ENCODE data around the gene PXK.

Gene PXK

DNA sequence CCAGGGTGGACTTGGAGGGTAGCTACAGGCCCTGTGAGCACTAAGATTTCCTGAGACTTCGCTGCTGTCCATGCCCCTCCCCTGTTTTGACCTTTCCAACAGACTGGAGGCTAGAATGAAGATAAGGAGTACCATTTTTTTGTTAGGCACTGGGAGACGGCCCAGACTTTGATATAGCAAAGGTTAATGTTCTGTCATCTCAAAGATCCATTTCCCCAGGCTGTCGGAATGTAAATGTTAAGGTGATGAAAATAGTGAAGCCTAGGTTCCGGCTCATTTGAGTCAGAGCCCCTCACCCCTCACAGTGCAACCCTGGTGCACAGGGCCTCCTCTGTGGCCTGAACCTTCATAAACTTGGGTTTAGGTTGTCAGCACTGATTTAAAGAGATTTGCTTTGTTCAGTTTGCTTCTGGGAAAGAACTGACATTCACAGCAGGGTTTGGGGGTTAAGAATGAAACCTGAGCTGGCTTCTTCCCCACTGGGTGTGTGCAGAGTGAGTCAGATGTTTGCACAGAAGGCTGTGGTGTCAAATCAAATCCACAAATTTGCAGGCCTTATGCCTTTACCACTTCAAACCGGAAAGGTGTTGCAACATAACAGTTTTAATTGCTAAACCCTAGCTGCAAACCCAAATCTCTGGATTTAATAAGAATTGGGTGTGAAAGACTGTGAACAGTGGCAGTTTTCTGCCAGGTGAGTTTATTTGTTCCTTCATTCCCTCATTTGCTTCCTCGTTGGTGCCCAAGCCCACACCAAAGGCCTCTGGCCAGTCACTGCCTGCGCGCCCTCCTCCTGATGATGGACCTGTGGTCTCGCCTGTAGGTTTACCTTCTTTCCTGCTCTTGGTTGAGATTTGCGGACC lies 138.6 kb downstream of the PXK start:
- peak overlapping the region; percentile 82 for H3K4me2 ChIP-seq
- no peaks in the 10 kb centered on the region for H3K79me2 ChIP-seq (ENCODE audit: insufficient read depth, low read depth)
- peak overlapping the region; percentile 42; the same call in 1 of the 2 replicates for H3K9ac ChIP-seq
- no peaks in the 10 kb centered on the region for H3K36me3 ChIP-seq (ENCODE audit: insufficient read depth)
- H3K4me3 ChIP-seq (IDR thresholded peaks at IDR 0.05; ENCODE audit: insufficient read depth, low read depth, low read length): peak overlapping the region; percentile 30
- peaks cover 43% of the 10 kb centered on the region for H3K4me1 ChIP-seq (ENCODE audit: low read depth, poor library complexity, severe bottlenecking)
- no peaks in the 10 kb centered on the region for H3K27me3 ChIP-seq (ENCODE audit: insufficient read depth, low read depth)
- H4K20me1 ChIP-seq (ENCODE audit: insufficient read depth): no peaks in the 10 kb centered on the region
- peak overlapping the region; percentile 88 for H2AFZ ChIP-seq (ENCODE audit: low read depth)
- TF ChIP-seq, protein P1, sequence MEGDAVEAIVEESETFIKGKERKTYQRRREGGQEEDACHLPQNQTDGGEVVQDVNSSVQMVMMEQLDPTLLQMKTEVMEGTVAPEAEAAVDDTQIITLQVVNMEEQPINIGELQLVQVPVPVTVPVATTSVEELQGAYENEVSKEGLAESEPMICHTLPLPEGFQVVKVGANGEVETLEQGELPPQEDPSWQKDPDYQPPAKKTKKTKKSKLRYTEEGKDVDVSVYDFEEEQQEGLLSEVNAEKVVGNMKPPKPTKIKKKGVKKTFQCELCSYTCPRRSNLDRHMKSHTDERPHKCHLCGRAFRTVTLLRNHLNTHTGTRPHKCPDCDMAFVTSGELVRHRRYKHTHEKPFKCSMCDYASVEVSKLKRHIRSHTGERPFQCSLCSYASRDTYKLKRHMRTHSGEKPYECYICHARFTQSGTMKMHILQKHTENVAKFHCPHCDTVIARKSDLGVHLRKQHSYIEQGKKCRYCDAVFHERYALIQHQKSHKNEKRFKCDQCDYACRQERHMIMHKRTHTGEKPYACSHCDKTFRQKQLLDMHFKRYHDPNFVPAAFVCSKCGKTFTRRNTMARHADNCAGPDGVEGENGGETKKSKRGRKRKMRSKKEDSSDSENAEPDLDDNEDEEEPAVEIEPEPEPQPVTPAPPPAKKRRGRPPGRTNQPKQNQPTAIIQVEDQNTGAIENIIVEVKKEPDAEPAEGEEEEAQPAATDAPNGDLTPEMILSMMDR (conservative IDR thresholded peaks at IDR 0.05; ENCODE audit: low read depth, low read length): no peak
- H3K27ac ChIP-seq: peak overlapping the region; percentile 90

DNA sequence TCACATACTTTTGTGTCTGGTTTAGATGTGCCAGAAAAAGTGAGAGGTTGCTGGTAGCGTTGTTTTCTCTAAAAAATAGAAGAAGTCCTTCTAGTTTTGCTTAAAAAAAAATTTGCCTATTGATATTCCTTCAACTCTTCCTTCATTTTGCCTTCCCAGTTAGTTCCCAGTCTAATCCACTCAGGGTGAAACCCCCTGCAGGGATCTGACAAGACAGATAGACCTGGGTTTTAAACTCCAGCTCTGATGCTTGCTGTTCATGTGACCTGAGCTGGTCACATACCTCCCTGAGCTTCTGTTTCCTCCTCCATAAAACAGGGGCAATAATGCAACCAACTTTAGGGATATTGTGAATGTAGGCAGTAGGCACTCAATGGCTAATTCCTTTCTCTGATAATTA lies 140.6 kb downstream of the PXK start:
- no peaks in the 10 kb centered on the region for H4K20me1 ChIP-seq (ENCODE audit: insufficient read depth)
- no peak overlapping the region for H3K4me3 ChIP-seq (IDR thresholded peaks at IDR 0.05; ENCODE audit: insufficient read depth, low read depth, low read length)
- no peak overlapping the region for H3K27ac ChIP-seq
- no peak overlapping the region for H3K4me2 ChIP-seq
- H3K4me1 ChIP-seq (ENCODE audit: low read depth, poor library complexity, severe bottlenecking): peaks cover 43% of the 10 kb centered on the region
- no peaks in the 10 kb centered on the region for H3K36me3 ChIP-seq (ENCODE audit: insufficient read depth)
- H3K9ac ChIP-seq: no peak overlapping the region
- no peak overlapping the region for H2AFZ ChIP-seq (ENCODE audit: low read depth)
- TF ChIP-seq, protein P1 (conservative IDR thresholded peaks at IDR 0.05; ENCODE audit: low read depth, low read length): no peak
- H3K27me3 ChIP-seq (ENCODE audit: insufficient read depth, low read depth): no peaks in the 10 kb centered on the region
- H3K79me2 ChIP-seq (ENCODE audit: insufficient read depth, low read depth): no peaks in the 10 kb centered on the region

DNA sequence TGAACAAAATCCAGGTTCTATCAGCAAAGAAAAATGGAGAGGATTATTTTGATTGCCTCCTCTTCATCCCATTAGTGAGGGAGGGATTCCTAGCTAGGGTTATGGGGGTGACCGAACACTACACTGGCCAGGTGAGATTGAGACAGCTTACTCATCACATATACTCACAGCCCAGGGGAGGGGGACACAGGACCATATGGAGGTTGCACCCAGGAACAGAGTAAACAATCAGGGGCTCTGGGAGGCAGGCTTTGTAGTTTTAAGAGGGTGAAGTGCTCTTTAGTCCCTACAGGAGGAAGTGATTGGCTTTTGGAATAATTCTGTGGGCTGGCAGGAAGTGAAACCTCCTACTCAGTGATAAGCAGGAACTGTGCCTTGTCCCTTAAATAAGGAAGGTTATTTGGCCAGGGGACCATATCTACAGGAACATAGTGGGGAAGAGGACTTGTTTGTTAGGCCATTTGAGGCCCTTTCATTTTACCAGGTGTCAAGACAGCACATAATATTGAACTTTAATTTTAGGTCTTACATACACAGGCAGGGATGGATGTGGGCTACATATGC lies 141.7 kb downstream of the PXK start:
- H3K36me3 ChIP-seq (ENCODE audit: insufficient read depth): no peaks in the 10 kb centered on the region
- no peak overlapping the region for H3K27ac ChIP-seq
- H3K4me2 ChIP-seq: no peak overlapping the region
- no peaks in the 10 kb centered on the region for H4K20me1 ChIP-seq (ENCODE audit: insufficient read depth)
- no peak overlapping the region for H2AFZ ChIP-seq (ENCODE audit: low read depth)
- no peak overlapping the region for H3K4me3 ChIP-seq (IDR thresholded peaks at IDR 0.05; ENCODE audit: insufficient read depth, low read depth, low read length)
- no peaks in the 10 kb centered on the region for H3K79me2 ChIP-seq (ENCODE audit: insufficient read depth, low read depth)
- TF ChIP-seq, protein P1 (conservative IDR thresholded peaks at IDR 0.05; ENCODE audit: low read depth, low read length): no peak
- no peaks in the 10 kb centered on the region for H3K27me3 ChIP-seq (ENCODE audit: insufficient read depth, low read depth)
- no peak overlapping the region for H3K9ac ChIP-seq
- peaks cover 43% of the 10 kb centered on the region for H3K4me1 ChIP-seq (ENCODE audit: low read depth, poor library complexity, severe bottlenecking)

DNA sequence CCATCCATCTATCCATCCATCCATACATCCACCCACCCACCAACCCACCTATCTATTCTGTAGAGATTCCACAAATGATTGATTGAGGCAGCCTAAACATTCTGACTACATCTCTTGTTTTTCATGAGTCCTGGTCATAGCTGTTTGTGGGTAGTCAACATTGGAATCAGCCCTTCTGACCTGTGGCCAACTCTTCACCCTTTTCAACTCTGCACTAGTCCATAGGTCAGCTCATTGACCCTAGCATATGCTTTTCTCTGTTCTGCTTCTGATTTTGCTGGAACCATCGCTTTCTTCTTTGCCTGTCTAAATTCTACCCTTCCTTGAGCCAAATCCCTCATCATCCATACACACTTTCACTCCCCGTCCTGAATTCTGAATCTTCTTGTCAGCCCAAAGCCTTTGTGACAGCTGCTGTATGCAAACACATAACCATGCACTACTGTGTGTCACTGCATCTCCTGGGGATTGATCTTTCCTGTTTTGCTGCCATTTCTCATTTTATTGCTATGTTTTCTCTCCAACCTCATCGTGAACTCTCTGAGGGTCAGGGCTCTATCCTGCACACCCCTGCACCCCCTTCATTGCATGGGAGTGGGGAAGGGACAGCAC lies 142.4 kb downstream of the PXK start:
- Histone ChIP-seq H3K4me3 (IDR thresholded peaks at IDR 0.05; ENCODE audit: insufficient read depth, low read depth, low read length) (no peak overlapping the region), H2AFZ (ENCODE audit: low read depth) (no peak overlapping the region), H3K4me2 (no peak overlapping the region), H3K4me1 (ENCODE audit: low read depth, poor library complexity, severe bottlenecking) (peaks cover 40% of the 10 kb centered on the region), H3K79me2 (ENCODE audit: insufficient read depth, low read depth) (no peaks in the 10 kb centered on the region), H3K36me3 (ENCODE audit: insufficient read depth) (no peaks in the 10 kb centered on the region), H4K20me1 (ENCODE audit: insufficient read depth) (no peaks in the 10 kb centered on the region), H3K27me3 (ENCODE audit: insufficient read depth, low read depth) (no peaks in the 10 kb centered on the region), H3K9ac (no peak overlapping the region), H3K27ac (no peak overlapping the region)
- TF ChIP-seq, protein P1 (conservative IDR thresholded peaks at IDR 0.05; ENCODE audit: low read depth, low read length): no peak

All from KMS-11 (cell line).